ENCODE measurements around the gene ARHGAP24. TPM values are rescaled to one million over a fixed set of nuclear protein-coding genes. Genes with fewer than 3 reads are reported as not detected.

ARHGAP24 gene
- total and polyA plus RNA-seq, 4 donors: 1.8 to 15.2 (median 3.3) TPM

- Histone ChIP-seq H3K36me3 (ENCODE audit: control insufficient read depth in 4 of 4, insufficient read depth in 3 of 4, low read depth in 1 of 4, low read length in 3 of 4) (no peaks in the 10 kb centered on the region), H3K27ac (ENCODE audit: low read depth in 1 of 2, low read length in 2 of 2) (no peak overlapping the region), H3K27me3 (ENCODE audit: control insufficient read depth in 4 of 4, insufficient read depth in 4 of 4, low read length in 3 of 4) (no peaks in the 10 kb centered on the region), H3K4me3 (ENCODE audit: low read depth in 1 of 3, low read length in 3 of 3) (no peak overlapping the region), H3K9me3 (ENCODE audit: control insufficient read depth in 4 of 4, low read length in 3 of 4) (no peaks in the 10 kb centered on the region), H3K9ac (ENCODE audit: low read depth in 1 of 2, low read length in 2 of 2) (no peak overlapping the region), H3K4me1 (ENCODE audit: control insufficient read depth in 4 of 4, insufficient read depth in 4 of 4, low read length in 3 of 4) (no peaks in the 10 kb centered on the region)
- 70% methylated on average over 4 of the region's 4 CpGs for WGBS
- TF ChIP-seq HNF4G (IDR thresholded peaks at IDR 0.05) (no peak), RXRA (IDR thresholded peaks at IDR 0.05) (no peak), SP1 (IDR thresholded peaks at IDR 0.05) (no peak), MAX (IDR thresholded peaks at IDR 0.05) (no peak), EGR1 (IDR thresholded peaks at IDR 0.05; ENCODE audit: low read depth in 2 of 2) (no peak), RAD21 (IDR thresholded peaks at IDR 0.05) (no peak), FOXA2 (IDR thresholded peaks at IDR 0.05) (no peak), JUND (IDR thresholded peaks at IDR 0.05) (no peak), REST (IDR thresholded peaks at IDR 0.05) (no peak)
- no peak for DNase-seq (ENCODE audit: low spot score)
Observed at GRCh38 chr4:85577307-85577706, 102.4 kb downstream of the ARHGAP24 start.

GRCh38 chr4:85579942-85580341 lies 105.0 kb downstream of the ARHGAP24 start:
- H3K9ac ChIP-seq (ENCODE audit: low read depth in 1 of 2, low read length in 2 of 2): no peak overlapping the region
- no peak for TF ChIP-seq HNF4A (conservative IDR thresholded peaks at IDR 0.05)
- no peak for TF ChIP-seq SP1 (IDR thresholded peaks at IDR 0.05)
- TF ChIP-seq CTCF (IDR thresholded peaks at IDR 0.05; ENCODE audit: low read depth, low read length, missing input control): no peak
- no peak for TF ChIP-seq ZBTB33 (IDR thresholded peaks at IDR 0.05)
- no peak for TF ChIP-seq FOXA2 (IDR thresholded peaks at IDR 0.05)
- no peak for TF ChIP-seq YY1 (IDR thresholded peaks at IDR 0.05)
- no peak for TF ChIP-seq ATF3 (IDR thresholded peaks at IDR 0.05)
- WGBS: 82% methylated on average over 2 of the region's 2 CpGs
- no peak for DNase-seq (ENCODE audit: low spot score)
- no peaks in the 10 kb centered on the region for H3K9me3 ChIP-seq (ENCODE audit: control insufficient read depth in 4 of 4, low read length in 3 of 4)
- H3K27me3 ChIP-seq (ENCODE audit: control insufficient read depth in 4 of 4, insufficient read depth in 4 of 4, low read length in 3 of 4): no peaks in the 10 kb centered on the region
- no peaks in the 10 kb centered on the region for H3K4me1 ChIP-seq (ENCODE audit: control insufficient read depth in 4 of 4, insufficient read depth in 4 of 4, low read length in 3 of 4)
- H3K4me3 ChIP-seq (ENCODE audit: low read depth in 1 of 3, low read length in 3 of 3): no peak overlapping the region
- H3K36me3 ChIP-seq (ENCODE audit: control insufficient read depth in 4 of 4, insufficient read depth in 3 of 4, low read depth in 1 of 4, low read length in 3 of 4): no peaks in the 10 kb centered on the region
- no peak overlapping the region for H3K27ac ChIP-seq (ENCODE audit: low read depth in 1 of 2, low read length in 2 of 2)

Data from liver (tissue), 9 donors.